GM21367 (cell line): ENCODE measurements around the gene CRMP1.

Experiments used
- ATAC-seq: cut with Tn5 transposase; IDR thresholded peaks from one replicate; pipeline ENCODE4 v1.9.1; 2021; ENCODE audit not compliant: unreplicated experiment

Gene CRMP1

GRCh38 chr4:5799406-5799805 is 93.5 kb downstream of the CRMP1 start:
- no peak for ATAC-seq

- ATAC-seq = no peak
Observed at GRCh38 chr4:5798946-5799345, 93.9 kb downstream of the CRMP1 start.

GRCh38 chr4:5798462-5798861 is 94.4 kb downstream of the CRMP1 start:
- ATAC-seq = no peak

GRCh38 chr4:5797866-5798265 is 95.0 kb downstream of the CRMP1 start:
- ATAC-seq = no peak

- no peak for ATAC-seq
Observed at GRCh38 chr4:5796976-5797375, 95.9 kb downstream of the CRMP1 start.

GRCh38 chr4:5795580-5795979 is 97.3 kb downstream of the CRMP1 start:
- ATAC-seq = no peak

GRCh38 chr4:5793514-5793913 is 99.4 kb downstream of the CRMP1 start:
- ATAC-seq = no peak

- ATAC-seq = no peak
Observed at GRCh38 chr4:5791654-5792053, 101.2 kb downstream of the CRMP1 start.

GRCh38 chr4:5790546-5790857 is 102.4 kb downstream of the CRMP1 start:
- no peak for ATAC-seq

- no peak for ATAC-seq
Observed at GRCh38 chr4:5789141-5789540, 103.7 kb downstream of the CRMP1 start.

GRCh38 chr4:5788144-5788543 is 104.7 kb downstream of the CRMP1 start:
- ATAC-seq = no peak

GRCh38 chr4:5787311-5787710 is 105.6 kb downstream of the CRMP1 start:
- ATAC-seq = no peak

- no peak for ATAC-seq
Observed at GRCh38 chr4:5785806-5786680, 106.8 kb downstream of the CRMP1 start.

- ATAC-seq = no peak
Observed at GRCh38 chr4:5784960-5785611, 107.8 kb downstream of the CRMP1 start.

- ATAC-seq = no peak
Observed at GRCh38 chr4:5784021-5784420, 108.9 kb downstream of the CRMP1 start.

- ATAC-seq = no peak
Observed at GRCh38 chr4:5783486-5783885, 109.4 kb downstream of the CRMP1 start.

GRCh38 chr4:5782829-5783476 is 109.9 kb downstream of the CRMP1 start:
- no peak for ATAC-seq

GRCh38 chr4:5781691-5782090 is 111.2 kb downstream of the CRMP1 start:
- ATAC-seq = no peak

- no peak for ATAC-seq
Observed at GRCh38 chr4:5780831-5781480, 111.9 kb downstream of the CRMP1 start.

- no peak for ATAC-seq
Observed at GRCh38 chr4:5776510-5776909, 116.4 kb downstream of the CRMP1 start.

GRCh38 chr4:5774416-5775036 is 118.4 kb downstream of the CRMP1 start:
- no peak for ATAC-seq
